Mucosa of descending colon (tissue), 3 donors: Measurements from ENCODE around the gene HACD3. TPM values are rescaled to one million over a fixed set of nuclear protein-coding genes. Genes with fewer than 3 reads are reported as not detected.
"Not testable (repeated sequence)": the region's sequence is repeated elsewhere in the genome, so short reads cannot be mapped to it uniquely, and the experiment has no call there.

Source experiments
- ATAC-seq: fragments of 200-7000 bp; cut with Tn5 transposase; one replicate; pipeline ENCODE4 v1.9.1; 2020; ENCODE audit warnings: mild to moderate bottlenecking, moderate library complexity
- DNase-seq, 3 donors: peaks; one replicate each; pipeline ENCODE4 v3.0.0-alpha.2; 2020
- H3K36me3 ChIP-seq: fragments of 200-600 bp; one replicate; pipeline ENCODE4 v1.8.0; 2021; ENCODE audit warnings: low read depth, mild to moderate bottlenecking
- H3K4me1 ChIP-seq: fragments of 200-600 bp; one replicate; pipeline ENCODE4 v1.8.0; 2021; ENCODE audit warnings: low read depth, mild to moderate bottlenecking
- H3K4me3 ChIP-seq: fragments of 200-600 bp; one replicate; pipeline ENCODE4 v1.8.0; 2021; ENCODE audit warnings: mild to moderate bottlenecking
- H3K9me3 ChIP-seq: fragments of 200-600 bp; one replicate; pipeline ENCODE4 v1.8.0; 2021; ENCODE audit warnings: mild to moderate bottlenecking
- CTCF ChIP-seq: fragments of 200-600 bp; IDR thresholded peaks from one replicate; pipeline ENCODE4 v1.8.0; 2022; ENCODE audit warnings: antibody characterized with exemption, mild to moderate bottlenecking
- intact Hi-C, 2 donors: fragments of 100-400 bp; cut with DNase I in 1 of 2; cut with micrococcal nuclease in 1 of 2; formaldehyde crosslinking; loops; one replicate each; pipeline versions ENCODE4 v1.11.0 to v1.11.1; 2022; cut with DNase I, micrococcal nuclease
- total RNA-seq, 3 donors: library from RNA; stranded (reverse); fragmentation: NEBNext Ultra II Directional in 2 of 3; extraction: Animal tissue kit (Norgen Biotek cat#: 25700) in 2 of 3; gene quantifications; one replicate each; pipeline versions ENCODE4 v1.2.1 to v1.2.4, GENCODE V29; 2021 to 2023
- donor health status: DM: no; HTN: no; CAD: no; lungs with moderate emphysema.
- donor health status: DM: no; HTN: no; CAD: no.
- donor health status: DM: no; HTN: yes; CAD: no.

Gene HACD3
- total RNA-seq, 3 donors from 2014 or later = 26.2 to 31.2 (median 30.9) TPM

- H3K4me1 ChIP-seq = peaks cover 18% of the 10 kb centered on the region
- intact Hi-C loops = no loop called here
Measured at GRCh38 chr15:65612949-65613744, 82.9 kb downstream of the HACD3 start.

GRCh38 chr15:65615887-65616286, 85.6 kb downstream of the HACD3 start:
- H3K4me3 ChIP-seq, DNase-seq, intact Hi-C loops, H3K4me1 ChIP-seq, ATAC-seq, H3K36me3 ChIP-seq, H3K9me3 ChIP-seq: not testable (repeated sequence)

More at GRCh38 chr15:65612949-65613744, 82.9 kb downstream of the HACD3 start:
- no peak for ATAC-seq
- TF ChIP-seq CTCF = no peak
- Histone ChIP-seq H3K4me3 (no peak overlapping the region), H3K36me3 (no peaks in the 10 kb centered on the region), H3K9me3 (no peaks in the 10 kb centered on the region)
- DNase-seq = no peak

GRCh38 chr15:65618560-65619109, 88.4 kb downstream of the HACD3 start:
- intact Hi-C loops = no loop called here
- no peak for ATAC-seq
- no peak for DNase-seq
- Histone ChIP-seq H3K36me3 (no peaks in the 10 kb centered on the region), H3K4me3 (no peak overlapping the region), H3K4me1 (no peaks in the 10 kb centered on the region), H3K9me3 (no peaks in the 10 kb centered on the region)
- TF ChIP-seq CTCF = no peak

DNA sequence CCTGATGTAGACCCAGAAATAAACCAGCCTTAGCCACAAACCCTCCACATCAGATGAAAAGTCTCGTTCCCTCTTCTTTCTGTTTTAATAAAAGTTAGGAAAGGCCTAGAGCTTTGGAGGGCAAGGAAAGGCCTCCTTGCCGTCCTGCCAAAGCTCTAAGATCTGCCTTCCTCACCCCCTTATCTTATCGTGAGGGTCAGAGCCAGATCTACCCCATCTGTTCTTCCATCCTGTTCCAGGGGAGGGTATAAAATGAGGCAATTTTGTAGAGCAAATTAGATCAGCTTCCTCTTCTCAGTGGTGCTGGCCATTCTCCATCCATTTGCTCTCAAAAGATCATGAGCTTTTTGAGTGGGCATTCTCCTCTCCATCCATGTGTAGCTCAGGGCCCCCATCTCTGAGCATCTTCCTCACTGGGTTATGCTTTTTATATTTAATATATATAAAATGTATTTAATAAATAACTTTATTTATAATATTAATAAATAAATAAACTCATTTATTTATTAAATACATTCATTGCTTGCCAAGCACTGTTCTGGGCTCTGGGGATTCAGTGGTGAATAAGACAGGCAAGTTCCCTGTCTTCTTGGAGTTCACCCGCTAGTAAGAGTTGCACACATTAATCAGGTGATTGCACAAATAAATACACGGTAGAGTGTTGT, 89.5 kb downstream of the HACD3 start:
- no peak for ATAC-seq
- H3K36me3 ChIP-seq = no peaks in the 10 kb centered on the region
- intact Hi-C loops = no loop called here
- no peak for TF ChIP-seq CTCF
- no peak overlapping the region for H3K4me3 ChIP-seq
- no peaks in the 10 kb centered on the region for H3K9me3 ChIP-seq
- no peak for DNase-seq
- H3K4me1 ChIP-seq = no peaks in the 10 kb centered on the region

GRCh38 chr15:65620833-65621232, 90.6 kb downstream of the HACD3 start:
- intact Hi-C loops = no loop called here
- DNase-seq = no peak
- no peaks in the 10 kb centered on the region for H3K4me1 ChIP-seq
- TF ChIP-seq CTCF = no peak
- no peaks in the 10 kb centered on the region for H3K36me3 ChIP-seq
- ATAC-seq = no peak
- H3K4me3 ChIP-seq = no peak overlapping the region
- H3K9me3 ChIP-seq = no peaks in the 10 kb centered on the region

DNA sequence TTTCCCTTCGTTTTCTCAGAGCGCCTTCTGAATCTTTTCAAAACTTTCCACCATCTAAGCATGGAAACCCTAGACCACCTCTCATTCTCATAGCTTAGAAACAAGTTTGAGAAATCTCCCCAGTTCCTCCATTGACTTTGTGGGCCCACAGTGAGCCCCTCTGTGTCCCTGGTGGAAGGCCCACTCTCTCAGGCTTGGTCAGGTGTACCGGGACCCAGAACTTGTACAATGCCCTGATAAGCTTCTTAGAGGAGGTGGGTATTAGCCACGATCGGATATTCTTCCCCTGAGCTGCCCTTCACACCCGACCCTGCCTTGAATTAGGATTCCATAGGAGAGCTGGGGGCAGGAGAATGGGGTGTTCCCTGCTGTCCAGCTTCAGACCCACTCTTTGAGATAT, 91.4 kb downstream of the HACD3 start, which contains the start of gene SLC24A1:
SLC24A1 (plus strand) TSS at position 301 of the 400 bp plus-strand sequence. CDS start 2,143 bp downstream, outside the sequence.
- intact Hi-C loops = no loop called here
- Histone ChIP-seq H3K9me3 (no peaks in the 10 kb centered on the region), H3K4me1 (no peaks in the 10 kb centered on the region), H3K36me3 (no peaks in the 10 kb centered on the region), H3K4me3 (no peak within 1 kb of the TSS)
- ATAC-seq (no peak), DNase-seq (no peak)
- TF ChIP-seq CTCF = no peak
